Activated CD8-positive, alpha-beta memory T cell treated with anti-CD3 and anti-CD28 coated beads for 36 hours (primary cell): ENCODE results near the gene ALDOC. TPM values are rescaled to one million over a fixed set of nuclear protein-coding genes. Genes with fewer than 3 reads are reported as not detected.
"Not testable (repeated sequence)": the region's sequence is repeated elsewhere in the genome, so short reads cannot be mapped to it uniquely, and the experiment has no call there.

Experiments used
- CTCF ChIA-PET: fragments of 350-600 bp; sonication (Branson Sonifier 250); formaldehyde crosslinking; loops from one replicate; lab custom pipeline; 2021; ENCODE audit warnings: antibody characterized with exemption; lab: Charles Lee
- POLR2A ChIA-PET: fragments of 350-600 bp; sonication (Branson Sonifier 250); formaldehyde crosslinking; loops from one replicate; lab custom pipeline; 2021; ENCODE audit warnings: antibody characterized with exemption; lab: Charles Lee
- total RNA-seq, 2 experiments: library from RNA; stranded (reverse); gene quantifications; one replicate each; pipeline ENCODE4 v1.2.3, GENCODE V29; 2021

ALDOC gene
- total RNA-seq, 2 experiments from 2014 or later, result 35.1 to 36.2 TPM

DNA sequence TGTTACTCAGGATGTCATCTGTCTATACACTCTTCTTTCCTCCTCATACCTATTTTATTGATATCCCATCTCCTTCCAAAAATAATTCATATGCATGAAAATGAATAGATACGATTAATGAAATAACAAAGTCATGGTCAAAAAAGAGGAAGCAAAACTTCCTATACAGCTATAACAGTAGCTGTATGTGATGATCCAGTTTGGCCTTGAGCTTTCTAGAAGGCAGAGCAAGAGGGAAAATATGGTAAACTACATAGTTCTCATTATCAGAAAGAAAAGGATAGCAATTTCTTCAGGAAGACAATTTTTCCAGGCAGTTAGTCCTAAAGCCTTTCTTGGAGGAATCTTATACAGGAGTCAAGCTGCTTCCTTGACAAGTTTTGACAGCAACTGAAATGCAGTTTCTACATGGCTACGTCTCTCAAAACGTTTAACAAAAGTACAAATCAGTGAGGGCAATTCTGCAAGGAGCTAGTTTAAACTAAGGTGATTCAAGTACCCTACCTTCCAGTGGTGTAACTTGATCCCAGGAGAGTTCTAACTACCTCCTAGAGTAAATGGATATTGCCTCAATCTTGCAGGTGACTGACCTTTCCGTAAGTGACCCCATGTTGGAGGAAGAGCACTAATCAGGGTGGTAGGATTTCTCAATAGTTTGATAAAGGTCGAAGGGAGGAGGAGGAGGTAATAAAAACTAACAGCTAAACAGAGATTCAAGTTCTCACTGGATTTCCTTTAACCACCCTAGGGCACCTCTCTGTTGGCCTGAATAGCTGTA is 21.1 kb upstream of the ALDOC start:
- POLR2A ChIA-PET, result interaction anchor here (0.5 to 1.1 kb wide), 4 partner anchors 12 to 209 kb away, joined by 3 to 4 read pairs (median 4); partner anchors contain the start of gene PIGS
- CTCF ChIA-PET, result interaction anchor here (1.4 kb wide), 1 partner anchor 27 kb away, joined by 4 read pairs; the partner anchor contains the start of gene PIGS

DNA sequence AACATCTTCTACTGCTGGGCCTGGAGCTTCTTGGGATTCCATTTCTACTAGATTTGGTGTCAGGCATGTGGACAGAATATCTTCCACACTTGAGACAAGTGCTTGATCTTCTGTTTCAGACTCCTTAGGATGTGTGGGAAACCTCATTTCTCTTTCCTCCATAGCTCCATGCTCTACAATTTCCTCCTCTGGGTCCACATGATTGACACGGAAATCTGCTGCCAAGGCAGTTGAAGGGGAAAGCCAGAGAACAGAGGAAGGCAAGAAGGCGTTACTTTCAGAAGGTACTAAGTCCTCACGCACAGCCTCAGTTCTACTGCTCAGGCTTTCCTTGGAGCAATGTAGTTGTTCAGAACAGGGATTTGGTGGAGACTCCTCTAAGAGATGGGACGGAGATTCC is 15.6 kb upstream of the ALDOC start:
- POLR2A ChIA-PET, result interaction anchor here (0.6 kb wide), 1 partner anchor 53 kb away, joined by 6 read pairs; no protein-coding TSS in a partner anchor
- CTCF ChIA-PET, result no interaction called here

DNA sequence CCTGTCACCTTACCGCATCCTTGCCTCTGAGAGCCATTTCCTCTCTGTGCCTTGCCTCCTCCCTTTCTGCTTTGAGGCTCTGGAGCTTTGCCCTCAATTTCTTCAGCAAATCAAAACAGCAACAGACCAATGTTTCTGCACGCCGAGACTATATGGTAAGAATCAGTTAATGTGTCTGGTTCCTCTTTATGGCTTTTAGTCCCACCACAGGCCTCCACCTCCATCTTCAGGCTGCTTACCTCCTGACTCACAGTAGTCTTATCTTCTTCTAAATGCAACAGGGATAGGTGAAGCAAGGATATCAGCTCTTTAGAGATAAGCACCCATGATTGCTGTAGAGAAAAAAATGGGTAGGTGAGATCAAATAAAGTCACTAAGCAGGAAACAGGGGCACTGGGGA is 9.2 kb upstream of the ALDOC start:
- CTCF ChIA-PET, result no interaction called here
- POLR2A ChIA-PET, result interaction anchor here (0.7 kb wide), 1 partner anchor 13 kb away, joined by 3 read pairs; the partner anchor contains the start of gene SPAG5

DNA sequence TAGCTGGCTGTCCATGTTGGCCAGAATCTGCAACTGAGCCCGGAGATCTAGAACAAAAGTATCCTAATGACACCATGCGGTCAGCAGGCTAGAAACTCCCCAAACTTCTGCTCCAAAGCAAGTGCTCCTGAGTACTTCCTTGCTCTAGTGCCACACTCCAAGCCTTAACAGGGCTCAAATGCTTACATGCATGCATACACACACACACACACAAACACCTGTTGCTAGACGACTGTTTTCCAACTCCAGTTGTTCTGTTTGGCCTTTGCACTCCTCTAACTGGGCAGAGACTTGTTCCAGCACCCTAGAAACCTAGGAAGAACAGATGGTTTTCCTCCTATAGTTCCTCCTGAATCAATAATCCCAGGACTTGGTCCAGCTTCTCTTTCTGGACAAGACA is 7.7 kb upstream of the ALDOC start:
- CTCF ChIA-PET, result interaction anchor here (0.5 kb wide), 1 partner anchor 66 kb away, joined by 3 read pairs; no protein-coding TSS in a partner anchor
- POLR2A ChIA-PET, result interaction anchor here (0.6 kb wide), 1 partner anchor 45 kb away, joined by 3 read pairs; no protein-coding TSS in a partner anchor

DNA sequence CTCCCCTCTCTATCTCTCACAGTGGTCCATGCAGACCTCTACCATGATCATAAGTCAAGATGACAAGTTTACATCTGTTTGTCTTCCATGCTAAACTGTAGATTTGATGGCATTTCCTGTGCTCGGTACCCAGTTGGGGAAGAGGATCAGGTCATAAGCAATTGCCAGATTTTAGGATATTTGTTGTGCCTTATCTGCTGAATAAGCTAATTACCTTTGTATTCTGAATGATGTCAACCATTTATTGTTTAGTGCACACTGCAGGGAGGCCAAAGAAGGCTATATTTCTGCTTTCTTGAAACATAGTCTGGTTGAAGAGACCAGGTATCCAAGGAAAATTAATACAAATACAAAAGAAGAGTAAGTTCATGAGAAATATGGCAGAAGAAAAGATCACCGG is 5.8 kb upstream of the ALDOC start:
- POLR2A ChIA-PET, result no interaction called here
- CTCF ChIA-PET, result no interaction called here

DNA sequence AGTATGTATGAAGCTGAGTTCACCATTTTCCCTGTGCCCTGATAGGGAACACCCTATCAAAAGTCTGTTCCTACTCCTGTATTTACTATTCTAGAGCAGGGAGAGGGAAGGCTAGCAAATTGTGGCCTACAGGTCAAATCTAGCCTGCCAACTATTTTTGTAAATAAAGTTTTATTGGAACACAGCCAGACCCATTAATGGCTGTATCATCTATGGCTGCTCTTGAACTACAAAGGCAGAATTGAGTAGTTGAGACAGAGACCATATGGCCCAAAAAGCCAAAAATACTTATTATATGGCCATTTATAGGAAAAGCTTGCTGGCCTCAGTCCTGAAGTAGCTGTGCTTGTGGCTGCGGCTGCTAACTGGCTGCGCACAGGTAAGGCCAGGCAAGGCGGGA is 4.3 kb upstream of the ALDOC start:
- POLR2A ChIA-PET, result no interaction called here
- CTCF ChIA-PET, result interaction anchor here (1.0 to 1.5 kb wide), 2 partner anchors 9 to 82 kb away, joined by 3 read pairs; partner anchors contain the start of gene PIGS

DNA sequence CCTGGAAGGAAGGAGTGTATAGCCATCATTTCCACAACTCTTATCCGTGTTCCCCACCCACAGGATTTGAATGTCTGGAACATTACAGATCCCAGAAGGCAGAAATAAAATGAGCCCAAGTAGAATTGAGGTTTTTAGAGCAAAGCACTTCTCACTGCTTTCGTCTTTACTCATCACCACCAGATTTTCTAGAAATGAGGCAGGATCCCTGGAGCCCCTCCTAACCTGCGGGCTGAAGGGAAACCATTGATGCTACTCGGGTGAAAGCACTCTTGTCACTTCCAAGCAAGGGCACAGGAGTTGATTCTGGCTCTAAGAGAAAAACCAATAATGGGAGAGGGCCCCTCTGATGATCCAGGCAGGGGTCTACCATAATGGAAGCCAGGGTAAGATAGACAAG is 2.8 kb upstream of the ALDOC start:
- ChIA-PET CTCF (interaction anchor here (1.4 to 1.7 kb wide), 2 partner anchors 31 to 33 kb away, joined by 6 read pairs; no protein-coding TSS in a partner anchor), POLR2A (interaction anchor here (0.9 kb wide), 1 partner anchor 12 kb away, joined by 3 read pairs; no protein-coding TSS in a partner anchor)

DNA sequence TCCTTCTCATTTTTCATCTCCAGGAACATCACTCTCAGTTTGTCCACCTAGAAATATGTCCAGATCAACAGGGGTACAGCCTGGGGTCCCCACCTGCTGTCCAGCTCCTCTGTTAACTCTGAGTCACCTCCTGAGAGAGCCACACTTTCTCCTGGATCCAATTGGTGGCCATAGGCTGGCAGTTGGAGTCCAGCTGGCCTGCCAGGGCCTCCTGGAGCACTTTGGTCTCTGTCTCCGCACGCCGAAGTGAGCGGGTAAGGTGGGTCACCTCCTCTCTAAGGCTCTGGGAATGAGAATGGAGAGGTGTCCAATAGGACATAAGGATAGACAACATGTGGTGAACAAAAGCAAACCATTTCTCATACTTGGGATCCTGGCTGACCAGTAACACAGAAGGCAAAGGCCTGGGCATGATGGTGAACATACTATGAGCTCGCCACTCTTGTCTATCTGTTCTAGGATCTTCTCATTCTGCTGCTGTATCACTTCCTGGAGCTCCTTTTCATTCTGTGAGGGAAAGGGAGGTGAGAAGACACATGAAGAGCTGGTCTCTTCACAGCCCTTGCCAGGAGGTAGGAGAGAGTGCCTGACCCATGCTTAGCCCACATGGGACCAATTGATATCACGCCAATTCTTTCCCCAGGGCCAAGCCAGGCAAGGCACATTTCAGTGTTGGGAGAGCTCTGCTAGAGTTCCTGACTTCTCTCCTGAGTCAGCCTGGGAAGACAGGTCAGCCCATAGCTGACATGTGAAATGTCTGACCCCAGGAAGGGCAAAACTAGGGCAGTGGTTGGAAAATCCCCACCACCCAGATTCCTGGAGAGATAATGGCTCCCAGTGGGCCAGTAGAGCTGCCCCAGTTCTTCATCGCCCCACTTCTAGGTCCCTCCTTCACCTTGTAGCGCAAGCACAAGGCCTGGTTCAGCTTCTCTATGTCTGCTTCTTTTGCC is 1.8 kb upstream of the ALDOC start:
- CTCF ChIA-PET, result interaction anchor here (1.3 to 1.7 kb wide), 3 partner anchors 21 to 34 kb away, joined by 3 to 6 read pairs (median 6); no protein-coding TSS in a partner anchor
- POLR2A ChIA-PET, result interaction anchor here (0.9 kb wide), 1 partner anchor 13 kb away, joined by 3 read pairs; no protein-coding TSS in a partner anchor

DNA sequence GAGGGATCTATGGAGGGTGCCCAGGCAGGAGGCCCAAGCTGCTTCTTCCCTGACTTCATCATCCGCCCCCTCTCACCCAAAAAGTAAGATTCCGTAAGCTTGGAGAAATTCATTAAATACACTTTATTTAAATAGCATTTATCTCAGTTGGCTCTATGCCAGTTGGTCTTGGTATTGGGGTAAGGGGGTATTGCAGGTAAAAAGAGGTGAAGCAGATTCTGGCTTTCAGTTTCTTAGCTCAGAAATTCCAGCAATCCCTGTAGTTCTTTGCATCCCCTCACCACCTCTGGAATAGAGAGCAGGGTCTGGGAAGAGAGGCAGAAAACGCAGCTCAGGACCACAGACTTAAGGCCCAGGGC is 750 bp upstream of the ALDOC start:
- ChIA-PET CTCF (interaction anchor here (0.5 to 1.0 kb wide), 3 partner anchors 22 to 647 kb away, joined by 4 to 5 read pairs (median 4); no protein-coding TSS in a partner anchor), POLR2A (interaction anchor here (1.0 to 1.4 kb wide), 2 partner anchors 22 to 27 kb away, joined by 3 to 7 read pairs; no protein-coding TSS in a partner anchor)

DNA sequence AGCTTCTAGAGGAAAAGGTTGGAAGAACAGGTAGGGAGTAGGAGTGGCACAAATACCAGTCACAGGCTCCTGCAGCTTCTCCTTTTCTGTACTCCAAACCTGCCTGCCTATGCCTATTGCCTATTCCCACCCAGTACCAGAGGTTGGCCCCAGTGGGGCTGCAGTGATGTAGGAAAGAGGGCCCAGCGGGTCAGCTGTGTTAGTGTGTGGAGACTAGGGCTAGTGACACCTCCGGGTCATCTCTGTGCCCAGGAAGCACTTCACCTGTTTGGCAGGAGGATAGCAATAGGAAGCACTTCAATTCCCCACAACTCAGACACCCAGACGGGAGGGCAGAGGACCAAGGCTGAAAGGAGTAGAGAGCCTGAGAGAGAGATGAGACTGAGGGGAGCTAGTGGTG is 679 bp downstream of the ALDOC start:
- POLR2A ChIA-PET, result interaction anchor here (0.6 to 1.3 kb wide), 3 partner anchors 10 to 191 kb away, joined by 3 to 4 read pairs (median 3); no protein-coding TSS in a partner anchor
- CTCF ChIA-PET, result not testable (repeated sequence)

DNA sequence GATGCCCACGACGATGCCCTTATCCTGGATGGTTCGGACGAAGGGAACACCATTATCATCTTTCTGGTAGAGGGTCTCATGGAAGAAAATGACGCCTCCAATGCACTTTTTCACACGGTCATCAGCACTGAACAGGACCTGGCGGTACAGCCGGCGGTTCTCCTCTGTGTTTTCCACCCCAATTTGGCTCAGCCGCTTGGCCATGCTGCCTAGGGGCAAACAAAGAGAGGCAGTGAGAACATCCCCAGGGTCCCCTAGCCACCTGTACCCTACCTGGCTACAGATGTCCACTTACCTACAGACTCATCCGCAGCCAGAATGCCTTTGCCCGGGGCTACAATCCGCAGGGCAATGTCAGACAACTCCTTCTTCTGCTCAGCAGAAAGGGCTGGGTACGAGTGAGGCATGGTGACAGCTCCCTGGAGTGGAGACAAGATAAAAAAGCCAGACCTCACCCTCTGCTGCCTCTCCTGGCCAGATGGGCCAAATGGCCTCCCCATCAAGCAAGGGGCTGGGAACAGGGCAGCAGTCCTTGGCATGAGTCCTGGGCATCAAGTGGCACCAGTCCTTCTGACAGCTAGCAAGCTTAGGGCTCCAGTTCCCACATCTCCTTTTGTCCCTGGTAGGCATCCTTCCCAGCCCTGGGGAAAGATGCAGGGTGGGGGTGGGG is 1.4 kb downstream of the ALDOC start:
- ChIA-PET POLR2A (interaction anchor here (0.9 to 1.3 kb wide), 2 partner anchors 24 to 190 kb away, joined by 3 to 4 read pairs; no protein-coding TSS in a partner anchor), CTCF (interaction anchor here (1.4 kb wide), 1 partner anchor 22 kb away, joined by 5 read pairs; the partner anchor contains the start of gene UNC119)

DNA sequence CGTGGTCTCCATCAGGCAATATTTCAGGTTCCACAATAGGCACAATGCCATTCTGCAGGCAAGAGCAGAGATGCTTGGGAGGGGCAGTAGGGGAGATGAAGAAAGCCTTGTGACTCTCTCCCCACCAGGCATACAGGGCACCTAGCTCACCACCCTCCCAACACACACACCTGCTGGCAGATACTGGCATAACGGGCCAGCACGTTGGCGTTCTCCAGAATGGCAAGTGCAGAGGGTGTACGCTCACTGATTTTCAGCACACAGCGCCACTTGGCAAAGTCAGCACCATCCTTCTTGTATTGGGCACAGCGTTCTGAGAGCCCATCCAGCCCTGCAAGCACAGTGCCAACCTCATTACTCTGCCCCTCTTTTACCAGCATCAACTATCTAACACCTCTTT is 2.2 kb downstream of the ALDOC start:
- POLR2A ChIA-PET, result no interaction called here
- CTCF ChIA-PET, result interaction anchor here (1.4 kb wide), 1 partner anchor 22 kb away, joined by 5 read pairs; the partner anchor contains the start of gene UNC119

DNA sequence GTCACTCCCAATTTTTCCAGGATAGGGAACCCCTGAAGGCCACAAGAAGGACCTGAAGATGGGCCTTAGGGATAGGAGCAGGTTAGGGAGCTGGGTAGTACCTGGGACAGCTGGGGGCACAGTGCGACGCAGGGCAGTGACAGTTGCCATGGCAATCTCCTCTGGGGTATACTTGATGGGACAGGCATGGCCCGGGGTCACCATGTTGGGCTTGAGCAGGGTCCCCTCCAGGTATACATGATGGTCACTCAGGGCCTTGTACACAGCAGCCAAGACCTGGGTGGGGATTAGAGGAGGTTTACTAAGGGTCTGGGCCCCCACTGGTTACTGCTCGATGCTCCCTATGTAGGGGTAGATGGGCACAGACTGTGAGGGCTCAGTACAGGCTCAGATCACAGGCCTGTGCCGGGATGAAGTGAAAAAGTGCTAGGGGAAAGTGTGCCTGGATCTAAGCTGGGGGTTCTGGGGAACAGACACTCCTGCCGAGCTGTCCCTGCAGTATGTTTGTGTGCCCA is 2.7 kb downstream of the ALDOC start:
- CTCF ChIA-PET, result interaction anchor here (1.4 kb wide), 1 partner anchor 21 kb away, joined by 5 read pairs; the partner anchor contains the start of gene UNC119
- POLR2A ChIA-PET, result no interaction called here

DNA sequence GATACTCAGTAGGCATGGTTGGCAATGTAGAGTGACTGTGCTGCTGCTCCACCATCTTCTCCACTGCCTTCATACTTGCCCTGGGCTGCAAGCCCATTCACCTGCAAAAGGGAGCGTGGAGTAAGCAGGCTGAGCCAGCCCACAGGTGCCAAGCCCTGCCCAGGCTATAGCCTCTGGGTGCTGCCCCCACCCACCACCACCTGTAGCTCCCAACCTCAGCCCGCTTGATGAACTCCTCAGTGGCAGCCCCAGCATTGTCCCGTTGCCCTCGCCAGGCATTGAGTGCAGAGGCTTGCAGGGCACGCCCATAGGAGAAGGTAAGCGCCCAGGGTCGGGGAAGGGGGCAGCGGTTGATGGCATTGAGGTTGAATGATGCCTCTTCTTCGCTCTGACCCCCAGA is 3.2 kb downstream of the ALDOC start:
- CTCF ChIA-PET, result no interaction called here

DNA sequence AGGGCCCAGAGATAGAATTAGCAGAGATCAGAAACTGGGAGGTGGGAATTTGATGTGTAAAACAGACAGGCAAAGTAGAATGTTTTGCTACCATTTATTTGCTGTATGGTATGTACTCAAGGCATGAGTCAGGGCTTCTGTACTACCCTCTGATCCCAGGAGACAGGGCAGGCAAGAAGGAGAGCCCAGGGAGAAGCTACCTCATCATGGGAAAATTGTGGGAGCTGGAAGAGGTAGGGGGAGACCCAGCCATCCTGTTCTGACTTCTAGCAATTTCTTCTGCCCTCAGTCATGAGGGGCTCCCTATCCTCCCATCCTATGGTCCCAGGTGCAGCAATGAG is 3.7 kb downstream of the ALDOC start:
- ChIA-PET POLR2A (interaction anchor here (0.7 kb wide), 1 partner anchor 26 kb away, joined by 3 read pairs; no protein-coding TSS in a partner anchor), CTCF (no interaction called here)

More for the DNA sequence above, 3.2 kb downstream of the ALDOC start:
- POLR2A ChIA-PET, result no interaction called here

DNA sequence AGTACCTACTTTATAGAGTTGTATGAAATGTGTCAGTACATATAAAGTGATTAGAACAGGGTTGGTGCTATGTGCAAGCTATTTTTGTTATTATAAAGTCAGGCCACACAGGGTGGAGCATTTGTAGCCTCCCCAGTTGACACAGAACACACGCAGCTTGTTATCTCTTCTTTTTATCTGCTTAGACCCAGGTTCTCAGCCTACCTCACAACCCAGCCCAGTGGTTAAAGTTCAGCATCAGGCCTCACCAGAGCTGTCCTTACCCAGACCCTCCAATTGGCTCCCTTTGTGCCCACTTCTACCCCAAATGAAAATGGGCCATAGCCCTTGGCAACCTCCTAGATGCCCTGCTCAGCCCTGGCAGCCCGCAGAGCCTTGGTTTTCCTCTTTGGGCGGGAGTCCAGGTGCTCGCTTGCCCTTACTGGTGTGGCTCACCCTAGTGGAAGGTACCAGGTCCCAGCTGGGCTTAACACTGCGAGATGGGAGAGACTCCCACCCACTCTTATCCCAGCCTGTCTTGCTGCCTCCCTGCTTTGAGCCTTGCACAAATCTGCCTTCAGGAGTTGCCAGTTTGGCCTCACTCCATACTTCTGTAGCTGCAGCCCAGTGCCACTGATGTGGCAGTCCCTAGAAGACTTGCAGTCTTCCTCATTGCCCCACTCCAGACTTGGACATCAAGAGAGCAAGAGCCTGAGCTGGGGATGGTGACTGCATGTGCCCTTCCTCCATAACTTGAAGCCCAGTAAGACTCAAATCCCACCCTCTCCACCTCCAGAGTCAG is 4.2 kb downstream of the ALDOC start:
- ChIA-PET CTCF (interaction anchor here (1.0 to 2.1 kb wide), 2 partner anchors 18 to 25 kb away, joined by 3 to 10 read pairs; no protein-coding TSS in a partner anchor), POLR2A (interaction anchor here (0.6 to 1.5 kb wide), 5 partner anchors 21 to 147 kb away, joined by 3 to 5 read pairs (median 3); partner anchors contain the start of gene RPL23A)
